Loucy (cell line): ENCODE measurements around the gene TPST2.

Source experiments
- EZH2phosphoT487 ChIP-seq: fragments of 200-600 bp; IDR thresholded peaks from 2 replicates; pipeline ENCODE4 v1.6.1; 2018; ENCODE audit warnings: antibody characterized with exemption, mild to moderate bottlenecking, moderate library complexity, borderline replicate concordance
- TF ChIP-seq, protein P1 (sequence below): fragments of 200-600 bp; sonication (generic); conservative IDR thresholded peaks from 2 replicates; pipeline ENCODE4 v1.5.1; 2014; ENCODE audit warnings: mild to moderate bottlenecking, antibody characterized with exemption, low read length

GRCh38 chr22:26564181-26564580, 25.8 kb downstream of the TPST2 start:
- TF ChIP-seq, protein P1, sequence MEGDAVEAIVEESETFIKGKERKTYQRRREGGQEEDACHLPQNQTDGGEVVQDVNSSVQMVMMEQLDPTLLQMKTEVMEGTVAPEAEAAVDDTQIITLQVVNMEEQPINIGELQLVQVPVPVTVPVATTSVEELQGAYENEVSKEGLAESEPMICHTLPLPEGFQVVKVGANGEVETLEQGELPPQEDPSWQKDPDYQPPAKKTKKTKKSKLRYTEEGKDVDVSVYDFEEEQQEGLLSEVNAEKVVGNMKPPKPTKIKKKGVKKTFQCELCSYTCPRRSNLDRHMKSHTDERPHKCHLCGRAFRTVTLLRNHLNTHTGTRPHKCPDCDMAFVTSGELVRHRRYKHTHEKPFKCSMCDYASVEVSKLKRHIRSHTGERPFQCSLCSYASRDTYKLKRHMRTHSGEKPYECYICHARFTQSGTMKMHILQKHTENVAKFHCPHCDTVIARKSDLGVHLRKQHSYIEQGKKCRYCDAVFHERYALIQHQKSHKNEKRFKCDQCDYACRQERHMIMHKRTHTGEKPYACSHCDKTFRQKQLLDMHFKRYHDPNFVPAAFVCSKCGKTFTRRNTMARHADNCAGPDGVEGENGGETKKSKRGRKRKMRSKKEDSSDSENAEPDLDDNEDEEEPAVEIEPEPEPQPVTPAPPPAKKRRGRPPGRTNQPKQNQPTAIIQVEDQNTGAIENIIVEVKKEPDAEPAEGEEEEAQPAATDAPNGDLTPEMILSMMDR, result no peak
- TF ChIP-seq EZH2phosphoT487, result no peak
